ENCODE measurements around the gene MS4A7.

- TF ChIP-seq CTCF (IDR thresholded peaks at IDR 0.05) (no peak), POLR2A (IDR thresholded peaks at IDR 0.05) (no peak)
Observed at GRCh38 chr11:60357771-60358170, 20.6 kb upstream of the MS4A7 start.
